Measurements from ENCODE around the gene TGM6. TPM values are rescaled to one million over a fixed set of nuclear protein-coding genes. Genes with fewer than 3 reads are reported as not detected.
A peak's percentile ranks its signal among the peaks of the same experiment; 100 is the strongest.

Gene TGM6
- total and polyA plus RNA-seq, 9 of the 15 experiments (the other 6 are each of a cell fraction or from before 2014, with no cell fraction given) = not detected

- no peak for TF ChIP-seq ZNF766 (CRISPR knock-in tag; conservative IDR thresholded peaks at IDR 0.05)
- TF ChIP-seq BRF1 (IDR thresholded peaks at IDR 0.05; ENCODE audit: borderline replicate concordance, extremely low read depth, insufficient read length) = no peak
- no peak for TF ChIP-seq MIER1 (IDR thresholded peaks at IDR 0.05; ENCODE audit: low read depth)
- TF ChIP-seq CREB1 (IDR thresholded peaks at IDR 0.05) = no peak
- TF ChIP-seq CREB1 (CRISPR knock-in tag; IDR thresholded peaks at IDR 0.05) = no peak
- TF ChIP-seq GTF2B (IDR thresholded peaks at IDR 0.05; ENCODE audit: extremely low read depth, insufficient read length) = no peak
These were observed 17.1 kb upstream of the TGM6 start (continued) for GRCh38 chr20:2363587-2363986.

- WGBS (ENCODE audit: insufficient coverage, low coverage, missing lambda C conversion rate) = 0% methylated on average over 4 of the region's 4 CpGs
- H3K4me2 ChIP-seq (ENCODE audit: insufficient read depth, low read length) = no peak overlapping the region
- BruUV-seq (replicated peaks) = no TSS peak
- no peaks in the 10 kb centered on the region for H3K9me1 ChIP-seq (ENCODE audit: control insufficient read depth, insufficient read depth, low read length)
- no peak overlapping the region for H3K9ac ChIP-seq (ENCODE audit: insufficient read depth in 1 of 2, low read depth in 2 of 2, low read length in 2 of 2)
- in situ Hi-C loops (cut with MboI) (no loop called here), intact Hi-C loops (cut with micrococcal nuclease) (no loop called here)
- DNase-seq (ENCODE audit: extremely low read depth in 1 of 4, low spot score in 3 of 4) = no peak
- no peak for FAIRE-seq
- TF ChIP-seq ZBTB34 (CRISPR knock-in tag; IDR thresholded peaks at IDR 0.05) (no peak), C11orf30 (IDR thresholded peaks at IDR 0.05; ENCODE audit: low read depth) (0 out of 2 replicates have a peak, but pooled peaks have one; percentile 10), BRF1 (IDR thresholded peaks at IDR 0.05; ENCODE audit: borderline replicate concordance, extremely low read depth, insufficient read length) (no peak), FOXK1 (CRISPR knock-in tag; IDR thresholded peaks at IDR 0.05; ENCODE audit: borderline replicate concordance) (no peak), TARDBP (IDR thresholded peaks at IDR 0.05) (no peak)
- H2AFZ ChIP-seq (ENCODE audit: low read depth, low read length) = no peak overlapping the region
- ChIA-PET CTCF (ENCODE audit: low intra/inter-chr PET ratio) (no interaction called here), POLR2A (interaction anchor here (0.6 kb wide), 1 partner anchor 45 kb away, joined by 3 read pairs; no protein-coding TSS in a partner anchor)
- H3K4me3 ChIP-seq = no peak overlapping the region
- H4K20me1 ChIP-seq (replicated peaks; ENCODE audit: control insufficient read depth, insufficient read depth, low read length) = no peaks in the 10 kb centered on the region
- no peaks in the 10 kb centered on the region for H3K4me1 ChIP-seq (replicated peaks in 1 of 2; ENCODE audit: control insufficient read depth in 2 of 2, insufficient read depth in 2 of 2, low read length in 2 of 2)
- no peaks in the 10 kb centered on the region for H3K79me2 ChIP-seq (ENCODE audit: control insufficient read depth, insufficient read depth, low read length)
- no peaks in the 10 kb centered on the region for H3K36me3 ChIP-seq (ENCODE audit: control insufficient read depth, insufficient read depth, low read length)
- H3K9me3 ChIP-seq (replicated peaks; ENCODE audit: control insufficient read depth, insufficient read depth, low read depth, low read length) = no peaks in the 10 kb centered on the region
- H3K27ac ChIP-seq (ENCODE audit: extremely low read depth, low read depth, low read length) = no peak overlapping the region
- H3K27me3 ChIP-seq (ENCODE audit: control insufficient read depth in 2 of 2, insufficient read depth in 2 of 2, low read length in 2 of 2) = no peaks in the 10 kb centered on the region; a peak in 1 of 5 replicates
- no peak for ATAC-seq
These were observed 16.7 kb upstream of the TGM6 start for GRCh38 chr20:2364044-2364443.

Data from K562 (cell line).